GM06990 (cell line): ENCODE measurements around the gene CAB39L.

Experiments used
- DNase-seq: peaks from one replicate; pipeline ENCODE4 v3.0.0-alpha.2; 2011; ENCODE audit not compliant: insufficient read length; ENCODE audit errors: extremely low read depth
- H3K27me3 ChIP-seq: replicated peaks from 2 replicates; pipeline ENCODE4 v1.6.0; 2011; ENCODE audit warnings: low read length; ENCODE audit not compliant: control insufficient read depth, insufficient read depth
- H3K36me3 ChIP-seq: 2 replicates; pipeline ENCODE4 v1.5.1; 2011; ENCODE audit warnings: low read length; ENCODE audit not compliant: control insufficient read depth, insufficient read depth
- H3K4me3 ChIP-seq: replicated peaks from 2 replicates; pipeline ENCODE4 v1.5.1; 2011; ENCODE audit warnings: low read depth, mild to moderate bottlenecking, control low read depth, low read length
- TF ChIP-seq, protein P1 (sequence below): IDR thresholded peaks from 2 replicates; pipeline ENCODE4 v1.5.1; 2011; ENCODE audit warnings: low read length, control low read depth, mild to moderate bottlenecking, inconsistent platforms; ENCODE audit not compliant: insufficient read depth, poor library complexity, severe bottlenecking

The CAB39L gene

DNA sequence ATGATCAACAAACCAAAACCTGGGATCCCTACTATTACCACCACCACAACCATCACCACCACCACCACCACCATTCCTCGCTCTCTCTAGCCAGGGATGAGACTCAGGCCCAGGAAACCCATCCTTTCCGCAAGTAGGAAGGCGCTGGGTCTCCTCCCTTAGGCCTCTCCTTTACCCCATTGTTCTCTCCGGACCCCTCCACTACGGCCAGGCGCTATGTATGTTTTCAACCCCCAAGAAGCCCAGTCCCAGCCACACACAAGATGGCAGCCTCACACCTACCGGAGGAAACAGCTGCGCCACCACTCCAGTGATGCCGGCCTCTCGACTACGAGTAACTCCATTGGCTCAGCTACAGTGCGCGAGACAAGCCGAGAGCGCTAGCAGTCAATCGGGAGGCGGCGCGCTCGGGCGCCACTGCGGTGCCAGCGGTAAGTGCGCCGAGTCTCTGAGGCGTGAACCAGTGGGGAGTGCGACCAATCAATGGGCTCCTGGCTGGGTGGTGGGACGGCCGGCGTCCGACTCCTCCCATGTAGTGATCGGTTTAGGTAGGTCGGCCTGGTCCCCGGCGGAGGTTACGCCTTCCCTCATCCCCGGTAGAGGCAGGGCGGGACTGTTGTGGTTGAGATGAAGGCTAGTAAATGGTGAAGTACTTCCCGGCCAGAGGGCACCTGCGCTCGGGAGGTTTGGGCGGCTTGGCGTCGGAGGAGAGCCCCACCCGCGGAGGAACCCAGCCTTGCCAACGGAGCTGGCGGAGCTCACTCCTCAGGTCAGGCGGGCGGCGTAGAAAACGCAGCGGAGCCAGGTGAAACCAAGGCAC, at the start of gene CAB39L, which contains the start of gene SETDB2:
CAB39L (minus strand) TSS at position 361 of the 820 bp plus-strand sequence. CDS start 61,154 bp downstream, outside the sequence.
SETDB2 (plus strand) TSS at position 571 of the 820 bp plus-strand sequence. CDS start 7,620 bp downstream, outside the sequence.
- TF ChIP-seq, protein P1, sequence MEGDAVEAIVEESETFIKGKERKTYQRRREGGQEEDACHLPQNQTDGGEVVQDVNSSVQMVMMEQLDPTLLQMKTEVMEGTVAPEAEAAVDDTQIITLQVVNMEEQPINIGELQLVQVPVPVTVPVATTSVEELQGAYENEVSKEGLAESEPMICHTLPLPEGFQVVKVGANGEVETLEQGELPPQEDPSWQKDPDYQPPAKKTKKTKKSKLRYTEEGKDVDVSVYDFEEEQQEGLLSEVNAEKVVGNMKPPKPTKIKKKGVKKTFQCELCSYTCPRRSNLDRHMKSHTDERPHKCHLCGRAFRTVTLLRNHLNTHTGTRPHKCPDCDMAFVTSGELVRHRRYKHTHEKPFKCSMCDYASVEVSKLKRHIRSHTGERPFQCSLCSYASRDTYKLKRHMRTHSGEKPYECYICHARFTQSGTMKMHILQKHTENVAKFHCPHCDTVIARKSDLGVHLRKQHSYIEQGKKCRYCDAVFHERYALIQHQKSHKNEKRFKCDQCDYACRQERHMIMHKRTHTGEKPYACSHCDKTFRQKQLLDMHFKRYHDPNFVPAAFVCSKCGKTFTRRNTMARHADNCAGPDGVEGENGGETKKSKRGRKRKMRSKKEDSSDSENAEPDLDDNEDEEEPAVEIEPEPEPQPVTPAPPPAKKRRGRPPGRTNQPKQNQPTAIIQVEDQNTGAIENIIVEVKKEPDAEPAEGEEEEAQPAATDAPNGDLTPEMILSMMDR = peak; percentile 33
- peak within 1 kb of the TSS; percentile 72 for H3K4me3 ChIP-seq
- no peaks in the 10 kb centered on the region for H3K27me3 ChIP-seq
- peak; percentile 100 for DNase-seq
- no peaks in the 10 kb centered on the region for H3K36me3 ChIP-seq

DNA sequence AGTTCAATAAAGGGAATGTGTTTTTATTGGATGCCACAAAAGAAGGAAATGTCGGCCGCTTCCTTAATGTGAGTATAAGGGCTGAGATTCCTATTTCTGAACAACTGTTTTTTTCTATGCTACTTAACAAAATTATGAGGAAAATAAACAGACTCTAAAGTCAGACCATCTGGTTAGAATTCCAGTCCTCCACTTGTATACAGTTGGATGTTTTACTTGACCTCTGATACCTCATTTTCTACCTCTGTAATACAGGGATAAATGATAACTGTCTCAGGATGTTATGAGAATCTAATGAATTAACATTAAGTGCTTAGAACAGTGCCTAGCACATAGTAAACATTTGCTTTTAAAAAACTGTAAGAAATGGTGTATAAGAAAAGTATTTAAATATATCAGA, 44.7 kb upstream of the CAB39L start:
- Histone ChIP-seq H3K4me3 (no peak overlapping the region), H3K36me3 (no peaks in the 10 kb centered on the region; the same call in 1 of the 2 replicates), H3K27me3 (no peaks in the 10 kb centered on the region)
- no peak for DNase-seq
- TF ChIP-seq, protein P1 = no peak

DNA sequence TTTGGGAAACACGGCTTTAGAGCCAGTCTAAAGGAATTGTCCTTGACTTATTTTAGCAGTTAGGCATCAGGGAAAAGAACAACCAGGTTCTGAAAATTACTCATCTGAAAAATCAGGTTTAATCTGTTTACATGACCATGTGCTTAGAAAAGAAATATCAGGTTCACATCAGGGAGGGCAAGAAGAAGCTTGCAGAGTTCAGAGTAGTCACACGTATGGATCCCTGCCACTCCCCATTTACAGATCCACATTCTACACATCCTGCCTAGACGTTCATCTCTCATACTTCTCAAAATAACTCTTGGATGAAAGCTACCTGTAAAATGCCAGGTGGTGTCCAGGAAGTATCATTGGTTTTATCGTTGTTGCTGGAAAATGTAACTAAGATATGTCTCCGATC, 37.9 kb upstream of the CAB39L start:
- Histone ChIP-seq H3K36me3 (peaks cover 2% of the 10 kb centered on the region; the same call in 1 of the 2 replicates), H3K4me3 (no peak overlapping the region), H3K27me3 (no peaks in the 10 kb centered on the region)
- no peak for DNase-seq
- TF ChIP-seq, protein P1 = no peak

DNA sequence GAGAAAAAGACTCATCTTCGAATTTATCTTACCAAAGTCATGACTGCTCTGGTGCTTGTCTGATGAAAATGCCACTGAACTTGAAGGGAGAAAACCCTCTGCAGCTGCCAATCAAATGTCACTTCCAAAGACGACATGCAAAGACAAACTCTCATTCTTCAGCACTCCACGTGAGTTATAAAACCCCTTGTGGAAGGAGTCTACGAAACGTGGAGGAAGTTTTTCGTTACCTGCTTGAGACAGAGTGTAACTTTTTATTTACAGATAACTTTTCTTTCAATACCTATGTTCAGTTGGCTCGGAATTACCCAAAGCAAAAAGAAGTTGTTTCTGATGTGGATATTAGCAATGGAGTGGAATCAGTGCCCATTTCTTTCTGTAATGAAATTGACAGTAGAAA, 32.7 kb upstream of the CAB39L start:
- peaks cover 1% of the 10 kb centered on the region for H3K36me3 ChIP-seq
- DNase-seq = no peak
- H3K4me3 ChIP-seq = no peak overlapping the region
- TF ChIP-seq, protein P1 = no peak
- H3K27me3 ChIP-seq = no peaks in the 10 kb centered on the region

DNA sequence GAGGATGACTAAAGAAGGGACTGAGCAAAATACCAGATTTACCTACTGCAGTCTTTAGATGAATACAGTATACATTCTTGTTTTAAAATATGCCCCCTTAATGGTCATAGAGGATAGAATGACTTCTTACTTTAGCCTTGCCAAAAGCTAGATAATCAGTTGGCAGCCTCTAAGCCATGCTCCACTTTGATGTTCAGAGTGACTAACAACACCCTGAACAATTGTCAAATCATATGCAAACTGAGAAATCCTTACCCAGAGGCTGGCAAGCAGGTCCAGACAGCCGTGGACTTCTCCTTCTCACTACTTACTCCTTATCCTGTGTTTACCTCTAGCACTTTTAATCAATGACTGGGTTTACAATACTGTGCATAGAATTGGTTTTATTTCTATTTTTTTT, 28.3 kb upstream of the CAB39L start:
- TF ChIP-seq, protein P1 = no peak
- no peak overlapping the region for H3K4me3 ChIP-seq
- DNase-seq = no peak
- no peaks in the 10 kb centered on the region for H3K27me3 ChIP-seq
- H3K36me3 ChIP-seq = no peaks in the 10 kb centered on the region; the same call in none of the 2 replicates
